ENCODE data around the gene PREX1.

The PREX1 gene

GRCh38 chr20:48695738-48696137, 132.1 kb downstream of the PREX1 start:
- Histone ChIP-seq H3K27ac (replicated peaks) (no peak overlapping the region), H3K4me3 (replicated peaks; ENCODE audit: insufficient read depth, low read length) (no peak overlapping the region)

GRCh38 chr20:48695255-48695654, 132.5 kb downstream of the PREX1 start:
- no peak overlapping the region for H3K27ac ChIP-seq (replicated peaks)
- TF ChIP-seq POLR2AphosphoS5 (IDR thresholded peaks at IDR 0.05; ENCODE audit: low read depth) (no peak), GABPA (IDR thresholded peaks at IDR 0.05; ENCODE audit: low read depth) (no peak)
- DNase-seq (ENCODE audit: low read depth in 1 of 2, low spot score in 1 of 2), result no peak

More at GRCh38 chr20:48695738-48696137, 132.1 kb downstream of the PREX1 start:
- DNase-seq (ENCODE audit: low read depth in 1 of 2, low spot score in 1 of 2), result no peak
- TF ChIP-seq REST (IDR thresholded peaks at IDR 0.05; ENCODE audit: insufficient replicate concordance, low read depth) (no peak), POLR2AphosphoS5 (IDR thresholded peaks at IDR 0.05; ENCODE audit: low read depth) (no peak), CTCF (IDR thresholded peaks at IDR 0.05; ENCODE audit: insufficient read depth, low read length) (no peak), GABPA (IDR thresholded peaks at IDR 0.05; ENCODE audit: low read depth) (no peak), SPI1 (IDR thresholded peaks at IDR 0.05; ENCODE audit: borderline replicate concordance, low read depth) (no peak)
- no peaks in the 10 kb centered on the region for H3K27me3 ChIP-seq (ENCODE audit: insufficient read depth, poor library complexity, severe bottlenecking)

GRCh38 chr20:48694381-48694865, 133.4 kb downstream of the PREX1 start:
- H3K27ac ChIP-seq (replicated peaks), result no peak overlapping the region
- no peak overlapping the region for H3K4me3 ChIP-seq (replicated peaks; ENCODE audit: insufficient read depth, low read length)
- no peaks in the 10 kb centered on the region for H3K27me3 ChIP-seq (ENCODE audit: insufficient read depth, poor library complexity, severe bottlenecking)
- TF ChIP-seq GABPA (IDR thresholded peaks at IDR 0.05; ENCODE audit: low read depth), result no peak
- TF ChIP-seq POLR2AphosphoS5 (IDR thresholded peaks at IDR 0.05; ENCODE audit: low read depth), result no peak
- TF ChIP-seq CTCF (IDR thresholded peaks at IDR 0.05; ENCODE audit: insufficient read depth, low read length), result no peak
- TF ChIP-seq SPI1 (IDR thresholded peaks at IDR 0.05; ENCODE audit: borderline replicate concordance, low read depth), result no peak
- no peak for TF ChIP-seq REST (IDR thresholded peaks at IDR 0.05; ENCODE audit: insufficient replicate concordance, low read depth)
- no peak for DNase-seq (ENCODE audit: low read depth in 1 of 2, low spot score in 1 of 2)

More at GRCh38 chr20:48695255-48695654, 132.5 kb downstream of the PREX1 start:
- Histone ChIP-seq H3K27me3 (ENCODE audit: insufficient read depth, poor library complexity, severe bottlenecking) (no peaks in the 10 kb centered on the region), H3K4me3 (replicated peaks; ENCODE audit: insufficient read depth, low read length) (no peak overlapping the region)

GRCh38 chr20:48691523-48691922, 136.3 kb downstream of the PREX1 start:
- DNase-seq (ENCODE audit: low read depth in 1 of 2, low spot score in 1 of 2), result no peak
- no peaks in the 10 kb centered on the region for H3K27me3 ChIP-seq (ENCODE audit: insufficient read depth, poor library complexity, severe bottlenecking)
- H3K4me3 ChIP-seq (replicated peaks; ENCODE audit: insufficient read depth, low read length), result no peak overlapping the region
- no peak for TF ChIP-seq POLR2AphosphoS5 (IDR thresholded peaks at IDR 0.05; ENCODE audit: low read depth)
- TF ChIP-seq CTCF (IDR thresholded peaks at IDR 0.05; ENCODE audit: insufficient read depth, low read length), result no peak
- TF ChIP-seq SPI1 (IDR thresholded peaks at IDR 0.05; ENCODE audit: borderline replicate concordance, low read depth), result no peak
- TF ChIP-seq GABPA (IDR thresholded peaks at IDR 0.05; ENCODE audit: low read depth), result no peak
- TF ChIP-seq REST (IDR thresholded peaks at IDR 0.05; ENCODE audit: insufficient replicate concordance, low read depth), result no peak
- peak overlapping the region; percentile 83 for H3K27ac ChIP-seq (replicated peaks)

All from HL-60 (cell line).